K562 (cell line): Measurements from ENCODE around the gene NOSIP. TPM values are rescaled to one million over a fixed set of nuclear protein-coding genes. Genes with fewer than 3 reads are reported as not detected.

Source experiments
- ATF7 ChIP-seq: fragments of 450-650 bp; IDR thresholded peaks from 2 replicates; pipeline ENCODE4 v1.7.1; 2014; ENCODE audit warnings: mild to moderate bottlenecking, moderate library complexity
- CBX2 ChIP-seq: fragments of 200-600 bp; sonication (generic); IDR thresholded peaks from one replicate; pipeline ENCODE4 v1.6.1; 2012; ENCODE audit warnings: mild to moderate bottlenecking, low read length, inconsistent platforms; ENCODE audit not compliant: insufficient read depth, poor library complexity, severe bottlenecking
- DEAF1 ChIP-seq: fragments of 450-650 bp; formaldehyde crosslinking; IDR thresholded peaks from 2 replicates; pipeline ENCODE4 v1.4.0; 2020; ENCODE audit warnings: mild to moderate bottlenecking, moderate library complexity
- DPF2 ChIP-seq: fragments of 450-650 bp; IDR thresholded peaks from 2 replicates; pipeline ENCODE4 v1.6.1; 2016
- EP300 ChIP-seq: IDR thresholded peaks from 2 replicates; pipeline ENCODE4 v1.6.1; 2012; ENCODE audit warnings: low read length, improper control_type of control experiment
- FOSL1 ChIP-seq: fragments of 200-800 bp; sonication (Bioruptor generic); conservative IDR thresholded peaks from 2 replicates; pipeline ENCODE4 v1.6.1; 2016; ENCODE audit warnings: missing genetic modification characterization, missing compliant biosample characterization
- FUS ChIP-seq: fragments of 200-400 bp; formaldehyde crosslinking; optimal IDR thresholded peaks from 2 replicates; pipeline ENCODE3; 2017; ENCODE audit warnings: low read depth, low read length
- JUN ChIP-seq, 2 experiments: sonication (generic) in 1 of 2; formaldehyde crosslinking in 1 of 2; IDR thresholded peaks; 2 replicates each; pipeline versions ENCODE4 v1.6.1 to v1.8.0; 2012 to 2022; ENCODE audit warnings: borderline replicate concordance in 2 of 2, mild to moderate bottlenecking in 2 of 2, improper control_type of control experiment in 1 of 2, low read depth in 1 of 2, low read length in 1 of 2, missing genetic modification reagents in 1 of 2
- NUFIP1 ChIP-seq: fragments of 450-650 bp; IDR thresholded peaks from 2 replicates; pipeline ENCODE4 v1.6.1; 2018; ENCODE audit not compliant: partially characterized antibody
- ZC3H11A ChIP-seq: IDR thresholded peaks from 2 replicates; pipeline ENCODE4 v1.6.1; 2012; ENCODE audit warnings: low read depth, low read length, improper control_type of control experiment
- ZNF263 ChIP-seq: sonication (generic); formaldehyde crosslinking; IDR thresholded peaks from 2 replicates; pipeline ENCODE4 v1.8.0; 2022; ENCODE audit warnings: mild to moderate bottlenecking, missing genetic modification reagents, borderline replicate concordance
- polyA plus RNA-seq, 8 experiments: library from polyadenylated mRNA; depleted of rRNA in 4 of 8; stranded (reverse) in 5 of 8; unstranded in 3 of 8; fragments of >200 nt; fragmentation: Nextera tagmentation in 2 of 8; fragmentation: Illumina TruSeq in 1 of 8; extraction: Ambion mirVana in 2 of 8; extraction: Trizol in 1 of 8; gene quantifications; 2 replicates each; pipeline versions ENCODE4 v1.2.1 to v1.2.3, GENCODE V29; 2011 to 2014; ENCODE audit warnings: inconsistent platforms in 1 of 8, missing spikeins in 1 of 8
- total RNA-seq, 7 experiments: library from RNA; depleted of rRNA in 6 of 7; stranded (reverse); fragments of >200 nt in 6 of 7; fragmentation: Illumina TruSeq in 2 of 7; extraction: Trizol in 2 of 7; gene quantifications; 2 replicates each; pipeline versions ENCODE4 v1.2.1 to v1.2.3, GENCODE V29; 2011 to 2021; ENCODE audit warnings: low replicate concordance in 1 of 7

NOSIP gene
- total and polyA plus RNA-seq, 9 of the 15 experiments (the other 6 are each of a cell fraction or from before 2014, with no cell fraction given) = 14.4 to 153 (median 79.9) TPM

DNA sequence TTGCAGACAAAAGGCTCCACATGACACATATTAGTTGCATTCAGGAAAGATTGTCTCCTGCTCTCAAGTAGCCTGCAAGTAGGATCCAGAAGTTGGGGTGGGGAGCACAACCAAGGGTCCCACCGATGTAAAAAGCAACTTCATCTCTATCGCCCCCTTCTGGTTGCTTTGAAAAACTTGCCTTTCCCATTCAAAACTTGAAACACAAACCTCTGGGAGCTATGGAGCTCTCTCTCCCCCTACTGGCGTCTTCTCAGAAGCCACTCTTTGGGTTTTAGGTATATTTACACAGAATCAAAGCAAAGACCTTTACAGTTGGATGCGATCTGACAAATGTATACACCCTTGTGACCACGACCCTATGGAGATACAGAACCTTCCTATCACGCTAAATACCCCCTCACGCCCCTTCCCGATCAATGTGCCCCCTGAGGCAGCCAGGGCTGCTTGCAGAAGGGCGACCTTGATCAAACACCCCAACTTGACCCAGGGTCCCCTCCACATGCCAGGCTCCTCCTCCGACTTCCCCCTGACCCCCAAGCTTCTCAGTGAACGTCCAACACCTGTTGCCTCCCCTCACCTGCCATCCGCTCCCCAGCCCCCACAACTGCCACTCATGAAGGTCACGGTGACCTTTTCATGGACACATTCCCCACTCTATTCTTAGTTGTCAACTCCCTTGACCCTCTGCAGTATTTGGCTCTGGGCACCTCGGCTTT lies 10.1 kb downstream of the NOSIP start (continued):
- peak; percentile 89 for TF ChIP-seq DEAF1 (CRISPR knock-in tag)
- peak; percentile 62; the same call in 1 of the 2 replicates for TF ChIP-seq ZNF263 (CRISPR knock-in tag)
- TF ChIP-seq CBX2 = no peak
- no peak for TF ChIP-seq FUS
- no peak for TF ChIP-seq NUFIP1
- 0 out of 2 replicates have a peak, but pooled peaks have one; percentile 24 for TF ChIP-seq DPF2
- no peak for TF ChIP-seq FOSL1 (tag)
- 0 out of 2 replicates have a peak, but pooled peaks have one; percentile 34 for TF ChIP-seq ZC3H11A
- no peak for TF ChIP-seq EP300
- TF ChIP-seq JUN (IDR thresholded peaks at IDR 0.05; ENCODE audit: borderline replicate concordance, low read depth, low read length) = 0 out of 2 replicates have a peak, but pooled peaks have one; percentile 16
- TF ChIP-seq JUN (CRISPR knock-in tag; IDR thresholded peaks at IDR 0.05; ENCODE audit: borderline replicate concordance) = no peak
- peak; percentile 34; the same call in 1 of the 2 replicates for TF ChIP-seq ATF7
